Right hindlimb (tissue), 1 donor: ENCODE measurements around the gene ATPAF1.

Source experiments
- DNase-seq: peaks from one replicate; pipeline ENCODE4 v3.0.0-alpha.2; 2018

Gene ATPAF1

GRCh38 chr1:46582972-46583371, 85.2 kb downstream of the ATPAF1 start:
- no peak for DNase-seq
